K562 (cell line): ENCODE results near the gene PTPN1. TPM values are rescaled to one million over a fixed set of nuclear protein-coding genes. Genes with fewer than 3 reads are reported as not detected.
A peak's percentile ranks its signal among the peaks of the same experiment; 100 is the strongest.

Source experiments
- CHAMP1 ChIP-seq: fragments of 450-650 bp; IDR thresholded peaks from 2 replicates; pipeline ENCODE4 v1.6.1; 2016; ENCODE audit warnings: mild to moderate bottlenecking
- ETV5 ChIP-seq: sonication (generic); formaldehyde crosslinking; IDR thresholded peaks from 2 replicates; pipeline ENCODE4 v1.4.0; 2020; ENCODE audit warnings: low read depth, mild to moderate bottlenecking, missing genetic modification reagents
- IRF1 ChIP-seq: sonication (generic); formaldehyde crosslinking; IDR thresholded peaks from 2 replicates; pipeline ENCODE4 v1.8.0; 2022; ENCODE audit warnings: missing genetic modification reagents, mild to moderate bottlenecking, borderline replicate concordance
- LCOR ChIP-seq: sonication (generic); formaldehyde crosslinking; IDR thresholded peaks from 2 replicates; pipeline ENCODE4 v1.8.0; 2022; ENCODE audit warnings: mild to moderate bottlenecking, missing genetic modification reagents
- MYC ChIP-seq, 2 experiments: fragments of 250-450 bp in 1 of 2; sonication (Bioruptor Pico) in 1 of 2; IDR thresholded peaks; 2 replicates each; pipeline versions ENCODE4 v1.5.1 to v1.6.1; 2012 to 2021; ENCODE audit warnings: low read depth in 2 of 2, borderline replicate concordance in 1 of 2, improper control_type of control experiment in 1 of 2, low read length in 1 of 2, mild to moderate bottlenecking in 1 of 2, moderate library complexity in 1 of 2
- SMARCE1 ChIP-seq: fragments of 450-650 bp; IDR thresholded peaks from 2 replicates; pipeline ENCODE4 v1.7.1; 2016; ENCODE audit warnings: mild to moderate bottlenecking
- polyA plus RNA-seq, 8 experiments: library from polyadenylated mRNA; depleted of rRNA in 4 of 8; stranded (reverse) in 5 of 8; unstranded in 3 of 8; fragments of >200 nt; fragmentation: Nextera tagmentation in 2 of 8; fragmentation: Illumina TruSeq in 1 of 8; extraction: Ambion mirVana in 2 of 8; extraction: Trizol in 1 of 8; gene quantifications; 2 replicates each; pipeline versions ENCODE4 v1.2.1 to v1.2.3, GENCODE V29; 2011 to 2014; ENCODE audit warnings: inconsistent platforms in 1 of 8, missing spikeins in 1 of 8
- total RNA-seq, 7 experiments: library from RNA; depleted of rRNA in 6 of 7; stranded (reverse); fragments of >200 nt in 6 of 7; fragmentation: Illumina TruSeq in 2 of 7; extraction: Trizol in 2 of 7; gene quantifications; 2 replicates each; pipeline versions ENCODE4 v1.2.1 to v1.2.3, GENCODE V29; 2011 to 2021; ENCODE audit warnings: low replicate concordance in 1 of 7
- TF ChIP-seq, protein P1 (sequence below): fragments of 250-450 bp; sonication (Bioruptor Pico); IDR thresholded peaks from 2 replicates; pipeline ENCODE4 v1.5.0; 2021
- TF ChIP-seq, protein P2 (sequence below): fragments of 250-450 bp; sonication (Bioruptor Pico); IDR thresholded peaks from 2 replicates; pipeline ENCODE4 v1.4.0; 2020
- TF ChIP-seq, protein P3 (sequence below): sonication (generic); formaldehyde crosslinking; IDR thresholded peaks from 2 replicates; pipeline ENCODE4 v1.8.1; 2023; ENCODE audit warnings: missing genetic modification reagents, mild to moderate bottlenecking, borderline replicate concordance

Gene PTPN1
- total and polyA plus RNA-seq, 9 of the 15 experiments (the other 6 are each of a cell fraction or from before 2014, with no cell fraction given): 11.0 to 85.3 (median 54.0) TPM

DNA sequence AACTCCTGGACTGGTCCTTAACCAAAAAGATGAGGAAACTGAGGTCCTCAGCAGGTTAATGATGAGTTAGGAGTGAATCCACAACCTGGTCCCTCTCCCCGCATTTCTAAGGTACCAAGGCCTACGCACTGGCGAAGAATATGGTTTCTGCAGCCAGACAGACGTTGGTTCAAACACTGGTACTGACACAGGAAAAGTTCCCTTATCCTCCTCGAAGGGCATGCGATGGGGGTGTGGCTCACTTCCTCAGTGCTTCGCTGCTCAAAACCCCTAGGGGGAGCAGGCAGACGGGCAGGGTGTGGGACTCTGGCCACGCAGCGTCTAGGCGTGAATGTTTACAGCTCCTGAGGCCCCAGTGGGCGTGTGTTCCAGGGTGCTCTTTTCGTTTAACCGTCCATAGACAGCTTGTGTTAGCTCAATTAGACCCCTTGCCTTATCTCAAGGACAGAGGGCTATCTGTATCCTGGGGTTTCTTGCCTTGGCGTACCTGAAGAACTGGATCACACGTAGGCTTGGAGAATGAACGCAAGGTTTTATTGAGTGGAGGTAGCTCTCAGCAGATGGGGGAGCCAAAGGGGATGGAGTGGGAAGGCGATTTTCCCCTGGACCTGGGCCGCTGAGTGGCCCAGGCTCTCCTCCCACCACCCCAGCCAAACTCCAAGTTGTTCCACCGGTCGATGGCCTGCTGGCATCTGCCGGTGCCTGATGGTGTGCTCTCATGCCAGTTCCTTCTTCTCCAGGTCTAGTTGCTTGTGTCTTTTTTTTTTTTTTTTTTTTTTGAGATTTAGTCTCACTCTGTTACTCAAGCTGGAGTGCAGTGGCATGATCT, 31.8 kb upstream of the PTPN1 start (continued):
- TF ChIP-seq, protein P1, sequence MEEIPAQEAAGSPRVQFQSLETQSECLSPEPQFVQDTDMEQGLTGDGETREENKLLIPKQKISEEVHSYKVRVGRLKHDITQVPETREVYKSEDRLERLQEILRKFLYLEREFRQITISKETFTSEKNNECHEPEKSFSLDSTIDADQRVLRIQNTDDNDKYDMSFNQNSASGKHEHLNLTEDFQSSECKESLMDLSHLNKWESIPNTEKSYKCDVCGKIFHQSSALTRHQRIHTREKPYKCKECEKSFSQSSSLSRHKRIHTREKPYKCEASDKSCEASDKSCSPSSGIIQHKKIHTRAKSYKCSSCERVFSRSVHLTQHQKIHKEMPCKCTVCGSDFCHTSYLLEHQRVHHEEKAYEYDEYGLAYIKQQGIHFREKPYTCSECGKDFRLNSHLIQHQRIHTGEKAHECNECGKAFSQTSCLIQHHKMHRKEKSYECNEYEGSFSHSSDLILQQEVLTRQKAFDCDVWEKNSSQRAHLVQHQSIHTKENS (CRISPR knock-in tag): no peak
- TF ChIP-seq, protein P2, sequence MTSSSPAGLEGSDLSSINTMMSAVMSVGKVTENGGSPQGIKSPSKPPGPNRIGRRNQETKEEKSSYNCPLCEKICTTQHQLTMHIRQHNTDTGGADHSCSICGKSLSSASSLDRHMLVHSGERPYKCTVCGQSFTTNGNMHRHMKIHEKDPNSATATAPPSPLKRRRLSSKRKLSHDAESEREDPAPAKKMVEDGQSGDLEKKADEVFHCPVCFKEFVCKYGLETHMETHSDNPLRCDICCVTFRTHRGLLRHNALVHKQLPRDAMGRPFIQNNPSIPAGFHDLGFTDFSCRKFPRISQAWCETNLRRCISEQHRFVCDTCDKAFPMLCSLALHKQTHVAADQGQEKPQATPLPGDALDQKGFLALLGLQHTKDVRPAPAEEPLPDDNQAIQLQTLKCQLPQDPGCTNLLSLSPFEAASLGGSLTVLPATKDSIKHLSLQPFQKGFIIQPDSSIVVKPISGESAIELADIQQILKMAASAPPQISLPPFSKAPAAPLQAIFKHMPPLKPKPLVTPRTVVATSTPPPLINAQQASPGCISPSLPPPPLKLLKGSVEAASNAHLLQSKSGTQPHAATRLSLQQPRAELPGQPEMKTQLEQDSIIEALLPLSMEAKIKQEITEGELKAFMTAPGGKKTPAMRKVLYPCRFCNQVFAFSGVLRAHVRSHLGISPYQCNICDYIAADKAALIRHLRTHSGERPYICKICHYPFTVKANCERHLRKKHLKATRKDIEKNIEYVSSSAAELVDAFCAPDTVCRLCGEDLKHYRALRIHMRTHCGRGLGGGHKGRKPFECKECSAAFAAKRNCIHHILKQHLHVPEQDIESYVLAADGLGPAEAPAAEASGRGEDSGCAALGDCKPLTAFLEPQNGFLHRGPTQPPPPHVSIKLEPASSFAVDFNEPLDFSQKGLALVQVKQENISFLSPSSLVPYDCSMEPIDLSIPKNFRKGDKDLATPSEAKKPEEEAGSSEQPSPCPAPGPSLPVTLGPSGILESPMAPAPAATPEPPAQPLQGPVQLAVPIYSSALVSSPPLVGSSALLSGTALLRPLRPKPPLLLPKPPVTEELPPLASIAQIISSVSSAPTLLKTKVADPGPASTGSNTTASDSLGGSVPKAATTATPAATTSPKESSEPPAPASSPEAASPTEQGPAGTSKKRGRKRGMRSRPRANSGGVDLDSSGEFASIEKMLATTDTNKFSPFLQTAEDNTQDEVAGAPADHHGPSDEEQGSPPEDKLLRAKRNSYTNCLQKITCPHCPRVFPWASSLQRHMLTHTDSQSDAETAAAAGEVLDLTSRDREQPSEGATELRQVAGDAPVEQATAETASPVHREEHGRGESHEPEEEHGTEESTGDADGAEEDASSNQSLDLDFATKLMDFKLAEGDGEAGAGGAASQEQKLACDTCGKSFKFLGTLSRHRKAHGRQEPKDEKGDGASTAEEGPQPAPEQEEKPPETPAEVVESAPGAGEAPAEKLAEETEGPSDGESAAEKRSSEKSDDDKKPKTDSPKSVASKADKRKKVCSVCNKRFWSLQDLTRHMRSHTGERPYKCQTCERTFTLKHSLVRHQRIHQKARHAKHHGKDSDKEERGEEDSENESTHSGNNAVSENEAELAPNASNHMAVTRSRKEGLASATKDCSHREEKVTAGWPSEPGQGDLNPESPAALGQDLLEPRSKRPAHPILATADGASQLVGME (CRISPR knock-in tag): 0 out of 2 replicates have a peak, but pooled peaks have one; percentile 56
- TF ChIP-seq ETV5: peak; percentile 84
- TF ChIP-seq, protein P3, sequence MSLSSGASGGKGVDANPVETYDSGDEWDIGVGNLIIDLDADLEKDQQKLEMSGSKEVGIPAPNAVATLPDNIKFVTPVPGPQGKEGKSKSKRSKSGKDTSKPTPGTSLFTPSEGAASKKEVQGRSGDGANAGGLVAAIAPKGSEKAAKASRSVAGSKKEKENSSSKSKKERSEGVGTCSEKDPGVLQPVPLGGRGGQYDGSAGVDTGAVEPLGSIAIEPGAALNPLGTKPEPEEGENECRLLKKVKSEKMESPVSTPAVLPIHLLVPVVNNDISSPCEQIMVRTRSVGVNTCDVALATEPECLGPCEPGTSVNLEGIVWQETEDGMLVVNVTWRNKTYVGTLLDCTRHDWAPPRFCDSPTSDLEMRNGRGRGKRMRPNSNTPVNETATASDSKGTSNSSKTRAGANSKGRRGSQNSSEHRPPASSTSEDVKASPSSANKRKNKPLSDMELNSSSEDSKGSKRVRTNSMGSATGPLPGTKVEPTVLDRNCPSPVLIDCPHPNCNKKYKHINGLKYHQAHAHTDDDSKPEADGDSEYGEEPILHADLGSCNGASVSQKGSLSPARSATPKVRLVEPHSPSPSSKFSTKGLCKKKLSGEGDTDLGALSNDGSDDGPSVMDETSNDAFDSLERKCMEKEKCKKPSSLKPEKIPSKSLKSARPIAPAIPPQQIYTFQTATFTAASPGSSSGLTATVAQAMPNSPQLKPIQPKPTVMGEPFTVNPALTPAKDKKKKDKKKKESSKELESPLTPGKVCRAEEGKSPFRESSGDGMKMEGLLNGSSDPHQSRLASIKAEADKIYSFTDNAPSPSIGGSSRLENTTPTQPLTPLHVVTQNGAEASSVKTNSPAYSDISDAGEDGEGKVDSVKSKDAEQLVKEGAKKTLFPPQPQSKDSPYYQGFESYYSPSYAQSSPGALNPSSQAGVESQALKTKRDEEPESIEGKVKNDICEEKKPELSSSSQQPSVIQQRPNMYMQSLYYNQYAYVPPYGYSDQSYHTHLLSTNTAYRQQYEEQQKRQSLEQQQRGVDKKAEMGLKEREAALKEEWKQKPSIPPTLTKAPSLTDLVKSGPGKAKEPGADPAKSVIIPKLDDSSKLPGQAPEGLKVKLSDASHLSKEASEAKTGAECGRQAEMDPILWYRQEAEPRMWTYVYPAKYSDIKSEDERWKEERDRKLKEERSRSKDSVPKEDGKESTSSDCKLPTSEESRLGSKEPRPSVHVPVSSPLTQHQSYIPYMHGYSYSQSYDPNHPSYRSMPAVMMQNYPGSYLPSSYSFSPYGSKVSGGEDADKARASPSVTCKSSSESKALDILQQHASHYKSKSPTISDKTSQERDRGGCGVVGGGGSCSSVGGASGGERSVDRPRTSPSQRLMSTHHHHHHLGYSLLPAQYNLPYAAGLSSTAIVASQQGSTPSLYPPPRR: 0 out of 2 replicates have a peak, but pooled peaks have one; percentile 42
- TF ChIP-seq LCOR: 0 out of 2 replicates have a peak, but pooled peaks have one; percentile 40
- TF ChIP-seq IRF1: no peak
- TF ChIP-seq CHAMP1: no peak
- TF ChIP-seq MYC (IDR thresholded peaks at IDR 0.05; ENCODE audit: low read depth, low read length): peak; percentile 90
- TF ChIP-seq MYC (CRISPR knock-in tag; IDR thresholded peaks at IDR 0.05; ENCODE audit: borderline replicate concordance, low read depth): no peak
- TF ChIP-seq SMARCE1: 0 out of 2 replicates have a peak, but pooled peaks have one; percentile 21
